ENCODE measurements around the gene MEF2A.
A peak's percentile ranks its signal among the peaks of the same experiment; 100 is the strongest.

MEF2A gene

GRCh38 chr15:99564221-99565048 lies 1.3 kb upstream of the MEF2A start:
- DNase-seq: peak; percentile 48

- DNase-seq: no peak
Observed at GRCh38 chr15:99565049-99565298, 810 bp upstream of the MEF2A start.

- DNase-seq: peak; percentile 66
Observed at GRCh38 chr15:99566157-99566897, 543 bp downstream of the MEF2A start.

GRCh38 chr15:99568625-99569352 lies 3.0 kb downstream of the MEF2A start:
- no peak for DNase-seq

GRCh38 chr15:99571299-99571698 lies 5.5 kb downstream of the MEF2A start:
- DNase-seq: no peak

GRCh38 chr15:99574048-99574447 lies 8.3 kb downstream of the MEF2A start:
- no peak for DNase-seq

GRCh38 chr15:99574502-99574901 lies 8.7 kb downstream of the MEF2A start:
- no peak for DNase-seq

GRCh38 chr15:99578809-99579208 lies 13.0 kb downstream of the MEF2A start:
- DNase-seq: no peak

GRCh38 chr15:99580076-99580475 lies 14.3 kb downstream of the MEF2A start:
- DNase-seq: no peak

GRCh38 chr15:99582508-99582960 lies 16.8 kb downstream of the MEF2A start:
- DNase-seq: no peak

- no peak for DNase-seq
Observed at GRCh38 chr15:99584081-99584600, 18.4 kb downstream of the MEF2A start.

- DNase-seq: no peak
Observed at GRCh38 chr15:99586121-99586520, 20.3 kb downstream of the MEF2A start.

GRCh38 chr15:99589801-99590200 lies 24.0 kb downstream of the MEF2A start:
- no peak for DNase-seq

- DNase-seq: no peak
Observed at GRCh38 chr15:99590913-99591646, 25.3 kb downstream of the MEF2A start.

GRCh38 chr15:99592145-99592791 lies 26.5 kb downstream of the MEF2A start:
- no peak for DNase-seq

- no peak for DNase-seq
Observed at GRCh38 chr15:99593070-99593469, 27.3 kb downstream of the MEF2A start.

- DNase-seq: no peak
Observed at GRCh38 chr15:99594916-99595315, 29.1 kb downstream of the MEF2A start.

GRCh38 chr15:99598296-99598695 lies 32.5 kb downstream of the MEF2A start:
- no peak for DNase-seq

GRCh38 chr15:99603828-99604227 lies 38.0 kb downstream of the MEF2A start:
- DNase-seq: no peak

- DNase-seq: no peak
Observed at GRCh38 chr15:99604865-99605264, 39.1 kb downstream of the MEF2A start.

GRCh38 chr15:99605490-99605931 lies 39.7 kb downstream of the MEF2A start:
- no peak for DNase-seq

- no peak for DNase-seq
Observed at GRCh38 chr15:99605990-99606389, 40.2 kb downstream of the MEF2A start.

All from activated CD8-positive, alpha-beta memory T cell treated with anti-CD3 and anti-CD28 coated beads, Interleukin-2, amount 50 U/mL, for 48 hours (primary cell).